ENCODE data around the gene JARID2.

- TF ChIP-seq, protein P1, sequence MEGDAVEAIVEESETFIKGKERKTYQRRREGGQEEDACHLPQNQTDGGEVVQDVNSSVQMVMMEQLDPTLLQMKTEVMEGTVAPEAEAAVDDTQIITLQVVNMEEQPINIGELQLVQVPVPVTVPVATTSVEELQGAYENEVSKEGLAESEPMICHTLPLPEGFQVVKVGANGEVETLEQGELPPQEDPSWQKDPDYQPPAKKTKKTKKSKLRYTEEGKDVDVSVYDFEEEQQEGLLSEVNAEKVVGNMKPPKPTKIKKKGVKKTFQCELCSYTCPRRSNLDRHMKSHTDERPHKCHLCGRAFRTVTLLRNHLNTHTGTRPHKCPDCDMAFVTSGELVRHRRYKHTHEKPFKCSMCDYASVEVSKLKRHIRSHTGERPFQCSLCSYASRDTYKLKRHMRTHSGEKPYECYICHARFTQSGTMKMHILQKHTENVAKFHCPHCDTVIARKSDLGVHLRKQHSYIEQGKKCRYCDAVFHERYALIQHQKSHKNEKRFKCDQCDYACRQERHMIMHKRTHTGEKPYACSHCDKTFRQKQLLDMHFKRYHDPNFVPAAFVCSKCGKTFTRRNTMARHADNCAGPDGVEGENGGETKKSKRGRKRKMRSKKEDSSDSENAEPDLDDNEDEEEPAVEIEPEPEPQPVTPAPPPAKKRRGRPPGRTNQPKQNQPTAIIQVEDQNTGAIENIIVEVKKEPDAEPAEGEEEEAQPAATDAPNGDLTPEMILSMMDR (IDR thresholded peaks at IDR 0.05) = no peak
- TF ChIP-seq POLR2A (IDR thresholded peaks at IDR 0.05) = no peak
- TF ChIP-seq POLR2AphosphoS5 (IDR thresholded peaks at IDR 0.05) = no peak
Observed at GRCh38 chr6:15244620-15245360, 1.1 kb upstream of the JARID2 start.

Data from breast epithelium (tissue), 3 donors.